ENCODE results near the gene MUC6.

The MUC6 gene

GRCh38 chr11:977830-978720, 58.4 kb downstream of the MUC6 start:
- TF ChIP-seq FOXP2 (optimal IDR thresholded peaks at IDR 0.05; ENCODE audit: borderline replicate concordance, extremely low read depth, extremely low read length, insufficient read depth) (no peak), POLR2AphosphoS5 (IDR thresholded peaks at IDR 0.05; ENCODE audit: low read depth, low read length) (0 out of 2 replicates have a peak, but pooled peaks have one; percentile 38)

- TF ChIP-seq POLR2AphosphoS5 (IDR thresholded peaks at IDR 0.05; ENCODE audit: low read depth, low read length), result no peak
- TF ChIP-seq REST (IDR thresholded peaks at IDR 0.05; ENCODE audit: insufficient read depth in 1 of 2, low read depth in 2 of 2, low read length in 2 of 2), result no peak
- TF ChIP-seq FOXP2 (optimal IDR thresholded peaks at IDR 0.05; ENCODE audit: borderline replicate concordance, extremely low read depth, extremely low read length, insufficient read depth), result no peak
- TF ChIP-seq SIN3A (IDR thresholded peaks at IDR 0.05; ENCODE audit: borderline replicate concordance, insufficient read depth, low read length), result no peak
- TF ChIP-seq TAF1 (IDR thresholded peaks at IDR 0.05; ENCODE audit: borderline replicate concordance, insufficient read depth, low read length), result no peak
Measured at GRCh38 chr11:976431-977160, 59.9 kb downstream of the MUC6 start.

GRCh38 chr11:975827-976226, 60.7 kb downstream of the MUC6 start:
- no peak for TF ChIP-seq REST (IDR thresholded peaks at IDR 0.05; ENCODE audit: insufficient read depth in 1 of 2, low read depth in 2 of 2, low read length in 2 of 2)

GRCh38 chr11:973237-973636, 63.3 kb downstream of the MUC6 start:
- TF ChIP-seq FOXP2 (optimal IDR thresholded peaks at IDR 0.05; ENCODE audit: borderline replicate concordance, extremely low read depth, extremely low read length, insufficient read depth) (no peak), SIN3A (IDR thresholded peaks at IDR 0.05; ENCODE audit: borderline replicate concordance, insufficient read depth, low read length) (no peak), POLR2AphosphoS5 (IDR thresholded peaks at IDR 0.05; ENCODE audit: low read depth, low read length) (no peak), REST (IDR thresholded peaks at IDR 0.05; ENCODE audit: insufficient read depth in 1 of 2, low read depth in 2 of 2, low read length in 2 of 2) (no peak), TAF1 (IDR thresholded peaks at IDR 0.05; ENCODE audit: borderline replicate concordance, insufficient read depth, low read length) (no peak)

- TF ChIP-seq POLR2AphosphoS5 (IDR thresholded peaks at IDR 0.05; ENCODE audit: low read depth, low read length), result no peak
- no peak for TF ChIP-seq FOXP2 (optimal IDR thresholded peaks at IDR 0.05; ENCODE audit: borderline replicate concordance, extremely low read depth, extremely low read length, insufficient read depth)
- no peak for TF ChIP-seq SIN3A (IDR thresholded peaks at IDR 0.05; ENCODE audit: borderline replicate concordance, insufficient read depth, low read length)
- no peak for TF ChIP-seq REST (IDR thresholded peaks at IDR 0.05; ENCODE audit: insufficient read depth in 1 of 2, low read depth in 2 of 2, low read length in 2 of 2)
- TF ChIP-seq TAF1 (IDR thresholded peaks at IDR 0.05; ENCODE audit: borderline replicate concordance, insufficient read depth, low read length), result no peak
Measured at GRCh38 chr11:972523-973211, 63.9 kb downstream of the MUC6 start.

Data from PFSK-1 (cell line).